WERI-Rb-1 (cell line): ENCODE measurements around the gene RNU7-1.

Source experiments
- DNase-seq: peaks from one replicate; pipeline ENCODE4 v3.0.0-alpha.2; 2020
- H3K27ac ChIP-seq: fragments of 250-450 bp; sonication (Bioruptor Pico); 2 replicates; pipeline ENCODE4 v1.5.1; 2020; ENCODE audit warnings: mild to moderate bottlenecking, moderate library complexity
- H3K27me3 ChIP-seq: fragments of 250-450 bp; sonication (Bioruptor Pico); 2 replicates; pipeline ENCODE4 v1.5.1; 2021; ENCODE audit warnings: mild to moderate bottlenecking, low read depth, moderate library complexity; ENCODE audit not compliant: insufficient read depth, severe bottlenecking
- H3K36me3 ChIP-seq: fragments of 250-450 bp; sonication (Bioruptor Pico); 2 replicates; pipeline ENCODE4 v1.5.1; 2020; ENCODE audit warnings: mild to moderate bottlenecking, moderate library complexity
- H3K4me3 ChIP-seq: 2 replicates; pipeline ENCODE4 v1.5.1; 2011; ENCODE audit warnings: low read depth, mild to moderate bottlenecking, control low read depth, low read length
- H3K9me3 ChIP-seq: fragments of 250-450 bp; sonication (Bioruptor Pico); 2 replicates; pipeline ENCODE4 v1.5.1; 2021; ENCODE audit warnings: mild to moderate bottlenecking, moderate library complexity; ENCODE audit not compliant: severe bottlenecking
- TF ChIP-seq, protein P1 (sequence below): IDR thresholded peaks from 2 replicates; pipeline ENCODE4 v1.5.1; 2011; ENCODE audit warnings: low read depth, mild to moderate bottlenecking, control low read depth, inconsistent platforms, low read length

RNU7-1 gene

DNA sequence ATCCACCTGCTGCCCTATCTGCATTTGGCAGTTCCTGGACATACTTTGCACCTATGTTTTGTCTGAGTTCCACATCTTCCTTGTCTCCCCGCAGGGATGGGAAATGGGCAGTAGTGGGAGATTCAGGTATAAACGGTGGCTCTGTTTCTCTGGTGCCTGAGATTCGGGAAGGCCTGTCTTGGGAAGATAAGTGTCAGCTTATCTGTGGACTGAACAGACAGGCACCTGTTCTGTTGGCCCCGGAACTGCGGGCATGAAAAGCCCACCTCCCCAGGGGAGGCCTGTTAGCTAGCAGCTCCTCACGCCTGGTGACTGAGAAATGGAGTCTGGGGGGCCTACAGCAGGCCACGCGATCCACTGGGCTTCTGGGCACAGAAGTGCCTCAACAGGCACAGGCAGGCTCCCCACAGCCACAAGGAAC, 21.0 kb downstream of the RNU7-1 start:
- H3K36me3 ChIP-seq: peaks cover 56% of the 10 kb centered on the region
- DNase-seq: no peak
- no peak overlapping the region for H3K4me3 ChIP-seq
- H3K27me3 ChIP-seq: no peaks in the 10 kb centered on the region
- peak overlapping the region; percentile 76 for H3K27ac ChIP-seq
- TF ChIP-seq, protein P1, sequence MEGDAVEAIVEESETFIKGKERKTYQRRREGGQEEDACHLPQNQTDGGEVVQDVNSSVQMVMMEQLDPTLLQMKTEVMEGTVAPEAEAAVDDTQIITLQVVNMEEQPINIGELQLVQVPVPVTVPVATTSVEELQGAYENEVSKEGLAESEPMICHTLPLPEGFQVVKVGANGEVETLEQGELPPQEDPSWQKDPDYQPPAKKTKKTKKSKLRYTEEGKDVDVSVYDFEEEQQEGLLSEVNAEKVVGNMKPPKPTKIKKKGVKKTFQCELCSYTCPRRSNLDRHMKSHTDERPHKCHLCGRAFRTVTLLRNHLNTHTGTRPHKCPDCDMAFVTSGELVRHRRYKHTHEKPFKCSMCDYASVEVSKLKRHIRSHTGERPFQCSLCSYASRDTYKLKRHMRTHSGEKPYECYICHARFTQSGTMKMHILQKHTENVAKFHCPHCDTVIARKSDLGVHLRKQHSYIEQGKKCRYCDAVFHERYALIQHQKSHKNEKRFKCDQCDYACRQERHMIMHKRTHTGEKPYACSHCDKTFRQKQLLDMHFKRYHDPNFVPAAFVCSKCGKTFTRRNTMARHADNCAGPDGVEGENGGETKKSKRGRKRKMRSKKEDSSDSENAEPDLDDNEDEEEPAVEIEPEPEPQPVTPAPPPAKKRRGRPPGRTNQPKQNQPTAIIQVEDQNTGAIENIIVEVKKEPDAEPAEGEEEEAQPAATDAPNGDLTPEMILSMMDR: no peak
- H3K9me3 ChIP-seq: no peaks in the 10 kb centered on the region

DNA sequence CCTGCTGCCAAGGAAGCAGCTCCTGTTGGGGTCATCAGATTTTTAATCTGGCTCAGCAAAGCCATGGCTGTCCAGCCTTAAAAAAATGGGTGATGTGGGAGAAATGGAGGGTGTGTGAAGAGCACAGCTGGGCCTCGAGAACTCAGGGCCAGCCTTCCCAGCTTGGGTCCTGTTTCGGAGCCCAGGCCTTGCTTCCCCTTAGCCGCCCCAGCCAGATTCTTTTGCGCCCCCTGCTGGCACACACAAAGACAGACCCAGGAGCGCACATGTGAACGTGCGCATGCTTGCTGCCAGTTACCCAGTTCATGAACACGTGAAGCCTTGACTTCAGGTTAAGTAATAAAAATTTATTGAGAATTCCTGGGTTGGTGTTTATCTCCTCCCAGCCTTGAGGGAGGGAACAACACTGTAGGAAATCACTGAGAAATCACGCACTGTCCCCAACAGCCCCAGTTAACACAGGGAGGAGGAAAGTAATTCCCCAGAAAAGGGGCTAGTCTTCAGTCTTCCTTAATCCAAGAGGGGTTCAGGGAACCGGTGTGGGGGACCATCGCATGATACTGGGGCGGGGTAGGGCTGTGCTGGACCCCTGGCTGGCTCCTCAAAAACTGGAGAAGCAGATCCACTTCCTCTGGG, 21.5 kb downstream of the RNU7-1 start:
- Histone ChIP-seq H3K4me3 (no peak overlapping the region), H3K9me3 (no peaks in the 10 kb centered on the region), H3K27ac (peak overlapping the region; percentile 76), H3K36me3 (peaks cover 56% of the 10 kb centered on the region), H3K27me3 (no peaks in the 10 kb centered on the region)
- peak; percentile 89 for DNase-seq
- TF ChIP-seq, protein P1: peak; percentile 91

DNA sequence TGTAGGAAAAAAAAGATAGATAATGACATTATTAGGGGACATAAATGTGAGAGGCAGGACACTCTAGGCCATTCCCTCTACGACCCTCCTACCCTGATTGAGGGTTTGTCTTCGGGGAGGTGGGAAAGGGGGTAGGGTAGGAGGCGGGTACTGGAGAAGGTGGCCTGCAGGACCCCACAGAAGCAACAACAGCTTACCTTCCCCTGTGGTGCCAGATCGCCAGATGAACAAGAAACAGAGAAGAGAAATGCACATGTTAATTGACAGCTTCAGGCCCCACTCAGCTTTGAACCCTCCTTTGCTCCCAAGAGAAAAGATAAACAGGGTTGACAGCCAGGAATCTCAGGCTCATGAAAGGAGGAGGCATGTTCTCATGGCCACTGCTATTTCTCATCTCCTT, 22.1 kb downstream of the RNU7-1 start:
- Histone ChIP-seq H3K4me3 (no peak overlapping the region), H3K9me3 (no peaks in the 10 kb centered on the region), H3K27me3 (no peaks in the 10 kb centered on the region), H3K36me3 (peaks cover 56% of the 10 kb centered on the region), H3K27ac (no peak overlapping the region)
- TF ChIP-seq, protein P1: no peak
- no peak for DNase-seq

DNA sequence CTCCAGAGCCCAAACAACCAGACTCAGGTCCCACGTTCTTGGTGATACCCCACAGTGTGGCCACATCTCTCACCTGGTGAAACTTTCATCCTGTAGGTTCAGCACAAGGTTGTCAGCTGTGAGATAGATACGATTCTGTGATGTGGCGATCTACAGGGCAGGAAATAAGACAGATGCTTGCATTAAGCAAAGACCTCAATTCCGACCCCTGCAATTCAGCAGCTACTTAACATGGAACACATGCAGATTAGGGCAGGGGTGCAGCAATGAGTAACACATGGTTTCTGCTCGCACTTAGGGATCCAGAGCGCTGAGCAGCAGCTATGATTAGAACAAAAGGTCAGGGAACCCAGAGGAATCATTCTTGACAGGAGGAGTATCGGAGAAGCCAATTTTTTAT, 22.7 kb downstream of the RNU7-1 start:
- Histone ChIP-seq H3K36me3 (peaks cover 56% of the 10 kb centered on the region), H3K27ac (no peak overlapping the region), H3K9me3 (no peaks in the 10 kb centered on the region), H3K27me3 (no peaks in the 10 kb centered on the region), H3K4me3 (no peak overlapping the region)
- no peak for DNase-seq
- TF ChIP-seq, protein P1: no peak

DNA sequence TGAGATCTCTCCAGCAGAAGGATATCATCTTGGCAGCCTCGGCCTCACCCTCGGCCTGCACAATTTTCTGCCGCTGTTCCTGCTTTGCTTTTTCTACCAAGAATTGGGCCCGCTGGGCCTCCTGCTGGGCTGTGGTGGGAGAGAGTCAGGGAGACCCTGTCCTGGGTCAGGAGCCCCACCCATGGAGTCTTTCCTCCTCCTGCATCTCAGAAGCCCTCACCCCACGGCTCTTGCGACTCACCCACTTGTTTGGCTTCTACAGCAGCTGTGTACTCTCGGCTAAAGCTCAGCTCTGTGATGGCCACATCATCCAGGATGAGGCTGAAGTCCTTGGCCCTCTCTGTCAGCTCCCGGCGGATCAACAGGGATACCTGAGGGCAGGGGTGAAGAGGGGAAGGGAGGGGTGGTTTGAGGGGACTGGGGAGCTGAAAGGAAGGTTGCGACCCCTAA, 24.1 kb downstream of the RNU7-1 start:
- no peaks in the 10 kb centered on the region for H3K27me3 ChIP-seq
- H3K27ac ChIP-seq: no peak overlapping the region
- TF ChIP-seq, protein P1: no peak
- H3K4me3 ChIP-seq: no peak overlapping the region
- DNase-seq: no peak
- H3K36me3 ChIP-seq: peaks cover 60% of the 10 kb centered on the region
- no peaks in the 10 kb centered on the region for H3K9me3 ChIP-seq

DNA sequence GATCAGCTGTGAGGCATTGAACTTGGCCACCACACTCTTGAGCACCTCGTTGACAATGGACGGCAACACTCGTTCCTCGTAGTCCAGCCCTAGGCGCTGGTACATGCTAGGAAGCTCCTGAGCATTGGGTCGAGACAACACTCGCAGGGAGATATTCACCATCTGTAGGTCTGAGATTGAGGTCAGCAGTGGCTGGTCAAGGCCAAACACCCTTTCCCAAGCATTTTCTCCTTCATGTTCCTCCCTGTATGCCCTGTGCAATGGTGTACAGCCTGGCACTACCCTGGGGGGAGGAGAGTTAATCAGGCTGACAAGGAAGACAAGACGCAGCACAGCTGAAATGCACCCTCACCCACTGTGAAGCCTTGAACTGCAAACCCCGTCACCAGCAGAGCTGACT, 24.8 kb downstream of the RNU7-1 start:
- Histone ChIP-seq H3K4me3 (no peak overlapping the region), H3K27ac (no peak overlapping the region)

More for the DNA sequence above, 24.8 kb downstream of the RNU7-1 start:
- Histone ChIP-seq H3K36me3 (peaks cover 60% of the 10 kb centered on the region), H3K9me3 (no peaks in the 10 kb centered on the region), H3K27me3 (no peaks in the 10 kb centered on the region)
- no peak for DNase-seq
- TF ChIP-seq, protein P1: no peak
